H4 (cell line): ENCODE results near the gene KCNB1. TPM values are rescaled to one million over a fixed set of nuclear protein-coding genes. Genes with fewer than 3 reads are reported as not detected.
A peak's percentile ranks its signal among the peaks of the same experiment; 100 is the strongest.

ENCODE experiments used
- DNase-seq: peaks from one replicate; pipeline ENCODE4 v3.0.0-alpha.2; 2015; ENCODE audit warnings: low spot score
- total RNA-seq: library from RNA; depleted of rRNA; stranded (reverse); fragments of >200 nt; shearing (Covaris generic); gene quantifications from 2 replicates; pipeline ENCODE4 v1.2.3, GENCODE V29; 2014

KCNB1 gene
- total RNA-seq, 1 experiment from 2014 or later: 0.02 TPM

- DNase-seq: no peak
These were observed 90.8 kb downstream of the KCNB1 start for GRCh38 chr20:49391404-49392245.

DNA sequence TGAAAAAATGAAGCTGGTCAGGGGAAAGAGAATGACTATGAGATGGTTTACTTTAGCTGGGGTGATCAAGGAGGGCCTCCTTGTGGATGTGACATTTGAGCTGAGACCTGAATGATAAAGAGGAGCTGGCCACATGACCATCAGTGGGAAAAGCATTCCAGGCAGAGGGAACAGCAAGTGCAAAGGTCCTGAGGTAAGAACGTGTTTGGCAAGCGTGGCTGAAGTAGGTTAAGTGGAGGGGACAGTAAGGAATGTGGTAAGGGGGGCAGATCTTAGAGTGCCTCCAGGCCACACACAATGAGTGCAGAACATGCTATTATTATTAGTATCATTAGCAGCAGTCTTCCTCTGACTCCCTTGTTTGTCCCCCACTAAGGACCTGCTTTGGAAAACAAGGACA, 92.6 kb downstream of the KCNB1 start:
- DNase-seq: no peak

DNA sequence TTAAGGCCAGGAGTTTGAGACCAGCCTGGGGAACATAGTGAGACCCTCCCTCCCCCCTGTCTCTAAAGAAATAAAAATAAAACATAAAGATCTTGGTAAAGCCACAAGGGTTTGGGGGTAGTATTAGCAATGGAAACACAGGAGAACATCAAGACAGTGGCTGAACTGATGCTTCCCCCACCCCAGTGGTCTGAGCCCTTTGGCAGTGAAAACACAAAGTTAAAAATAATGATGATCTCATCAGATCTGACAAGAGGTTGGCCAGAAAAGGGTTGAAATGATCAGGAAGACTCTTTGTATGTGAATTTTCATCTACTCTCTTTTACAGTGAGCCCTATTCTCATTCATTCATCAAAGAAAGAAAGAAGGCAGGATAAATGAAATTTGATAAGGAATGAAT, 93.7 kb downstream of the KCNB1 start:
- DNase-seq: no peak

- no peak for DNase-seq
These were observed 94.9 kb downstream of the KCNB1 start for GRCh38 chr20:49387581-49387939.

DNA sequence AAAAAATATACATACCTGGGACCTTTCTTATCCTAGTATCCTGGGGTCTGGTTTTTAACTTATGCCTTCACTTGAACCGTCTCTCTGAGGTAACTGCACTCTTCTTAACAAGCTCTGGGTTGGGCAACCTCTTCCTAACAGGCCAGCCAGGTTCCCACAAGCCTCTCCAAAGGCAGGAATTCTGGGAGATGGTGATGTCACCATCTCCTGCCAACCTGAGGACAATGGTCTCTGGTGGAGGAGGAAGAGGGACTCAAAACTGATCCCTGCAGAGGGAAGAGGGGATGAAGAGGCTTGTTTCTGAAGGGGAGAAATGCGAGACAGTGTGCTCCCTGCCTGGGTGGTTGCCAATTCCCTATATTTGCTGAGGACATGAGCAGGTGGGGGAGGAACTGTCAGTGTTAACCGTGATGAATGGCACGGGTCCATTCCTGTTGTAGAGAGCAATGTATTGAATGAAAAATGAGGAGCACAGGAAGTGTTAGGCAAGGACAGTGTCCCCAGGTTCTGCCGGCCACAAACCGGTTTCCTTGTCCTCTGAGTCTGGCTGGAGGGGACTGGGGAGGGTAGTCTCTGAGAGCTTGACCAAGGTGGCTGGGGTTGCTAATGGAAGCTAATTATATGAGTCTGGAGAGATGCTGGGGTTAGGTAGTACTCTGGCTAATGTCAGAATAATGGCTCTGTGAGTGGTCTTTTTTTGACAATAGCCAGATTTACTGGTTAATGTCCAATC, 95.5 kb downstream of the KCNB1 start:
- no peak for DNase-seq

- DNase-seq: peak; percentile 34
These were observed 97.0 kb downstream of the KCNB1 start for GRCh38 chr20:49385465-49385864.

DNA sequence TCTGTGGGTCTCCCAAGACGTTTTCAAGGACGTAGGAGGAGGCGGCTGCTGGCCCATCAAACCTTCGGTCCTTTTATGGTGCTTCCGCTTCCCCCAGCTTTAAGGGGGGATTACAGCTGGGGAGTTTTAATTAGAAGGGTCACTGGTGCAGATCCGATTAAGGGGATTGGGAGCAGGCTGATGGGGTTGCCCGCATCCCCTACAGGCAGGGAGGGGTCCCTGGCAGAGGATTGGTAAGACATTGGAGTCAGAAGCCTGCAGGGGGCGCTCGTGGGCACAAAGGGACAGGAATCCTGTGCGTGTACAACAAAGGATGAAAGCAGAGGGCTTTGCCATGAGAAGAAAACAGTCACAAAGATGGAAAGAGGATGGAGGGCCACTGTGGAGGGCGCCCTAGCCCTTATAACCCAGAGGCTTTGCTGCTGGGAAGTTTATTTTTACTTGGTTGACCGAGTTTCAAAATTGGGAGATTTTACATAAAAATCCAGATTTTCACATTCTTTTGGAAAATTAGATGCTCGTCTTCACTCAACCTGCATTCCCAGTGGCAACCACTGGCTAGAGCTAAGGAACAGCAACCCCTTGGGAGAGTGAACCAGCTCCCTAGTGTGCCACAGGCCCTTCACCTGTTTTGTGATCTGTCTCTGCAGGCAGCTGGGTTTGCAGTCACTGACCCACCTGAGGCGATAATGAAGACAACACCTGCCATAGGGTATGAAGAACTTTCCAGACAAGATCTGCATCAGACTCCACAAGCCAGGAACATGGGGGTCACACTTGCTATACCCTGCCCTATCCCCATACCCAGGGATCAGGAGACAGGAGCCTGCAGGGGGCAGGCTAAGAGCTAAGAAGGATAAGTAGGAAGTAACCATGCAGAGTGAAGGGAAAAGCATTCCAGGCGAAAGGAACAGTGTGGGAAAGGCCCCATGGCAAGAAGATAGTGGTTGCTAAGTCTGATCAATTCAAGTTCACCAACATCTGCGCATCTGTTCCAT, 97.7 kb downstream of the KCNB1 start:
- DNase-seq: peak; percentile 59

DNA sequence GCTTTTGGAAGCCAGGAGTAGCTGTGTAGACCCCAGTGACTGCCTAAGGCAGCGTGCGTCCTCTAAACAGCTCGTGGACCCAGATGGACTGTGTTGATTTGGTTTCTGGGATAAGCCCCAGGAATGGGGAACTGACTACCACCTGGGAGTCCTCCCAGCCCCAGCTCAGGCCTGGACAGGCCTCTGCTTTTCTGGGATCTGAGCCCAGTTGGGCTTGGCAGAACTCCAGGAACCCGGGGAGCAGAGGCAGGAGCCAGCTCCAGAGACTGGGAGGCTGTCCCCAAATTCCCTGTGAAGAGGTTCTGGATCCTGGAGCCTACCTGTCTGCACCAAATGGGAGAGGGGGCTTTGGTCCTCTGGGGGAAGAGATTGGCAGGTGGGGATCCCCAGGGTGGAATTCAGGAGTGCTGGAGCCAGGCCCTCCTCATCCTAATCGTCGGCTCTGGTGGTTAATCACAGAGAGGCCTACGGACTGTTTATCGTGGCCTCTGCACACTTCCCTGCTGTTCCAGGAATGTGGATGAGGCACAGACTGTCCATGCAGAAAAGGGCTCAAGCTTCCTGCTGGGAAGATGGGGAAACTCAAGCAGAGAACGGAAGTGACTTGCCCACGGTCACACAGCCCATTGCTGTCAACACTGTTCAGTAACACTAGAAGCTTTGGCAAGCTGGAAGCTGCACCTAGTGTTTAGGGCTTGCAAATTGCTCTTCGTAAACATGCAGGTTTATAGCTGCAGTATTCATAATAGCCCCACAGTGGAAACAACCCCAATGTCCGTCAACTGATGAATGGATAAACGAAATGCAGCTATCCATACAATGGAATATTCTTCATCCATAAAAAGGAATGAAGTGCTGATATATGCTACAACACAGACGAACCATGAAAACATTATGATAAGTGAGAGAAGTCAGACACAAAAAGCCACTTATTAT, 100.6 kb downstream of the KCNB1 start:
- DNase-seq: peak; percentile 50

DNA sequence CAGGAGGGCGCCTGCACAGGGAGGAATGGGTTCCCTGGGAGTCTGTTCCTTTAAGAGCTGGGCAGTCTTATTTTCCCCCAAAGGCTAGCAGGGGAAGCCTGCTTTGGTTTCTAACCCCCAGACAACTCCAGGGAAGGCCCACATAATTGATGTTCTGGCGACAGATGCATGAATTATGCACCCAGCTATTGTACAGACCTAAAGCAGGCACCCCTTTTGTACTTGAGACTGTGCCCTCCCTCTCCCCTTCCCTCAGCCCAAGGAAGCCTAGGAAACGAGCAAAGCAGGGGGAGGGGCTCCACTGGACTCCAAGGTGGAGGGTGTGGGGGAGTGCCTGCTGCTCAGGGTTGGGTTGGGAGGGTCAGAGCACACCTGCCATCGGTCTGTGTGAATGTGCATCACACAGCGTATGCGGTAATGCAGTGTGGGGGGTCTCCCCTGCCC, 102.1 kb downstream of the KCNB1 start:
- no peak for DNase-seq

GRCh38 chr20:49379338-49379737, 103.1 kb downstream of the KCNB1 start:
- DNase-seq: no peak

DNA sequence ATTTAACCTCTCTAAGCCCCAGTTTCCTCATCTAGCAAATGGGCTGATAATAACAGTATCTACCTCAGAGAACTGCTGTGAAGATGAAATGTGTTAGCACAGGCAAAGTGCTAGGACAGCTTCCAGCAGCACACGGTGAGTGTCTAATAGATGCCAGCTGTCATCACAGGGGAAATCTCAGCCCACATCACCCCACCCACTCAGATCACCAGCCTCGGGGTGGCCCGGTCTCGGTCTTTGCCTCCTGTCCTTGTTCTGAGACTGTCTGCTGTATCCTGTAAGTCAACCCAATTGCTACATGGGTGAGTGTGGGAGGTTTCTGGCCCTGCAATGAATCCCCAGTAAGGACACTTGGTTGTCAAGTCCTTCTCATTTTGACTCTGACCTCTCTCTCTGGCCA, 105.1 kb downstream of the KCNB1 start:
- no peak for DNase-seq

GRCh38 chr20:49375170-49375569, 107.3 kb downstream of the KCNB1 start:
- DNase-seq: no peak

DNA sequence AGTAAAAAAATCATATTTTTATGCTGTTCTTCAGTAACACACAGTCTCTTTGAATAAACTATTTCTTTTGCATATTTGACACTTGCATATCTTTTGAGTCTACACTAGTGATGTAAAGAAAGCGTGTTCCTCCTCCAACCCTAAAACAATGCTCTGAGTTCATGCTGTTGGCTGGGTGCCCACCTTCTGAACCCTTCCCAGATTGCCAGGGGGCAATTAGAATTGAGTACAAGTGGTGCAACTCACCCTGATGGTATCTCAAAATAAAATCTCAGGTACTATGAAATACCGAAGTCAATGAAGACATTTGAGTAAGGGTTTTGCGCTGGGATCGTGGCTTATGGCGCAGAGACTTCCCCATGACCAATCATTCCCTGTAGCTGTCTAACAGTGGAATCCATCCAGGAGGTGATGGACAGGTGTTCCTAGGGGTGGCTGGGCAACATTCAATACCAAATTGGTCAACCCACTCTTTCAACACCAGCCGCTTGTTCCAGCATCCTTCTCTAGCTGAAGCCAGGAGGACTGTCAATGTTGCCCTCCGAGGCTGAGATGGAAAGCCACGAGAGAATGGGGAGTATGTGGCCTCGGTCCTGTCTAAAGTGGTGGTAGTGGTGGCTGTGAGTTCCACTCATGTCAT, 110.3 kb downstream of the KCNB1 start:
- no peak for DNase-seq

- no peak for DNase-seq
These were observed 113.9 kb downstream of the KCNB1 start for GRCh38 chr20:49368596-49368995.

- no peak for DNase-seq
These were observed 115.4 kb downstream of the KCNB1 start for GRCh38 chr20:49367113-49367512.

GRCh38 chr20:49366687-49367086, 115.8 kb downstream of the KCNB1 start:
- no peak for DNase-seq

DNA sequence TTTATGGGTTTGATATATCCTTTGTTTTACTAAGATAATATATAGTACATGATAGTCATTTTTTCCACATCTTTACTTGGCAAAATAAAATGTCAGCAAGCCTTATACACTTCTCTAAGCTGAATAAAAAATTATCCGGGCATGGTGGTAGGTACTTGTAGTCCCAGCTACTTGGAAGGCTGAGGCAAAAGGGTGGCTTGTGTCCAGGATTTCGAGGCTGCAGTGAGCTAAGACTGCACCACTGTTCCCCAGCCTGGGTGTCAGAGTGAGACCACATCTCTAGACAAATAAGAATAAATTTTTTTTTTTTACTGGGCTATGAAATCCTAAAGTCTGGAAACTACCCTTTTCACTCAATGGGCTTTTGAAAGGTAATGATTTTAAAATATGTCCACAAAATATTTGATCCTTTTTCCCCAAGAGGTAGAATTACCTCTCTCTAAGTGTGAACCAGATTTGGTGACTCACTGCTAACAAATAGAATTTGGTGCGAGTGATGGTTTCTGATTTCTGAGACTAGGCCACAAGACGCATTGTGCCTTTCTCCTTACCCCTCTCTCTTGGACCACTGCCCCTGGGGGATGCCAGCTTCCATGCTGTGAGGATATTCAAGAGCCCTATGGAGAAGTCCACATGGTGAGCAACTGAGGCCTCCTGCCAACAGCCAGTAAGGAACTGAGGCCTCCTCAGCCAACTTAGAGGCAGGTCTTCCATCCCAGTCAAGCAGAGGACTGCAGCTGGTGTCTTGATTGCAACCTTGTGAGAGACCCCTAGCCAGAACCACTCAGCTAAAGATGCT, 120.4 kb downstream of the KCNB1 start:
- no peak for DNase-seq

DNA sequence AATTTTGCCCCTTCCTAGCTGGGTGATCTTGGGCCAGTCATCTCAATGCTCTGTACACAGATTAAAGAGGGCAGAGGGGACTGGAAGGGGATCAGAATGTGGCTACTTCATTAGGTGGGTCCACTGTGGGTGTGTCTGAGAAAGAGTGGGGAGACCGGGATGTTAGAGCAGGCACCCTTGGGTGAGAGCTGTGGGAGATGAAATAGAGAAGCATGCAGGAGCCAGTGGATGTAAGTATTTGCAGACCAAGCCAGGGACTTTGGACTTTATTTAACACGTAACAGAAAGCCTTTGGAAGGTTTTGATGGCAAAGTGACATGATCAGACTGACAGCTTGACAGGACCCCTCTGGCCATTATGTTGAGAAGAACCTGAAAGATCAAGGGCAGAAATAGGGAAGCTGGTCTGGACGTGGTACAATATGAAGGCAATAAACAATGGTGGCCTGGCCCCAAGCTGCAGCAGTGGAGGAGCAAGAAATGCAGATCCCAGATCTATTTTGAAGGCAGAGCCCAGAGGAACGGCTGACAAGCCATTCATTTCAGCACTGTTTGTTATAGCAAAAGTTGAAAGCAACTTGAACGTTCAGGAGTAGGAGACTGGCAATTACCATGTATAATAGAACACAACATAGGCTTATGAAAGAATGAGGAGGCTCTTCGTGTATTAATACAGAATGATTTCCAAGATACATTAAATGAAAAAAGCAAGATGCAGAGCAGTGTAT, 122.1 kb downstream of the KCNB1 start:
- no peak for DNase-seq

GRCh38 chr20:49356676-49357075, 125.8 kb downstream of the KCNB1 start:
- no peak for DNase-seq
